Measurements from ENCODE around the gene ASAP2.

GRCh38 chr2:9269295-9269694 lies 62.7 kb downstream of the ASAP2 start:
- TF ChIP-seq, protein P1, sequence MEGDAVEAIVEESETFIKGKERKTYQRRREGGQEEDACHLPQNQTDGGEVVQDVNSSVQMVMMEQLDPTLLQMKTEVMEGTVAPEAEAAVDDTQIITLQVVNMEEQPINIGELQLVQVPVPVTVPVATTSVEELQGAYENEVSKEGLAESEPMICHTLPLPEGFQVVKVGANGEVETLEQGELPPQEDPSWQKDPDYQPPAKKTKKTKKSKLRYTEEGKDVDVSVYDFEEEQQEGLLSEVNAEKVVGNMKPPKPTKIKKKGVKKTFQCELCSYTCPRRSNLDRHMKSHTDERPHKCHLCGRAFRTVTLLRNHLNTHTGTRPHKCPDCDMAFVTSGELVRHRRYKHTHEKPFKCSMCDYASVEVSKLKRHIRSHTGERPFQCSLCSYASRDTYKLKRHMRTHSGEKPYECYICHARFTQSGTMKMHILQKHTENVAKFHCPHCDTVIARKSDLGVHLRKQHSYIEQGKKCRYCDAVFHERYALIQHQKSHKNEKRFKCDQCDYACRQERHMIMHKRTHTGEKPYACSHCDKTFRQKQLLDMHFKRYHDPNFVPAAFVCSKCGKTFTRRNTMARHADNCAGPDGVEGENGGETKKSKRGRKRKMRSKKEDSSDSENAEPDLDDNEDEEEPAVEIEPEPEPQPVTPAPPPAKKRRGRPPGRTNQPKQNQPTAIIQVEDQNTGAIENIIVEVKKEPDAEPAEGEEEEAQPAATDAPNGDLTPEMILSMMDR (IDR thresholded peaks at IDR 0.05; ENCODE audit: insufficient read depth, low read length) = no peak
- TF ChIP-seq, protein P2, sequence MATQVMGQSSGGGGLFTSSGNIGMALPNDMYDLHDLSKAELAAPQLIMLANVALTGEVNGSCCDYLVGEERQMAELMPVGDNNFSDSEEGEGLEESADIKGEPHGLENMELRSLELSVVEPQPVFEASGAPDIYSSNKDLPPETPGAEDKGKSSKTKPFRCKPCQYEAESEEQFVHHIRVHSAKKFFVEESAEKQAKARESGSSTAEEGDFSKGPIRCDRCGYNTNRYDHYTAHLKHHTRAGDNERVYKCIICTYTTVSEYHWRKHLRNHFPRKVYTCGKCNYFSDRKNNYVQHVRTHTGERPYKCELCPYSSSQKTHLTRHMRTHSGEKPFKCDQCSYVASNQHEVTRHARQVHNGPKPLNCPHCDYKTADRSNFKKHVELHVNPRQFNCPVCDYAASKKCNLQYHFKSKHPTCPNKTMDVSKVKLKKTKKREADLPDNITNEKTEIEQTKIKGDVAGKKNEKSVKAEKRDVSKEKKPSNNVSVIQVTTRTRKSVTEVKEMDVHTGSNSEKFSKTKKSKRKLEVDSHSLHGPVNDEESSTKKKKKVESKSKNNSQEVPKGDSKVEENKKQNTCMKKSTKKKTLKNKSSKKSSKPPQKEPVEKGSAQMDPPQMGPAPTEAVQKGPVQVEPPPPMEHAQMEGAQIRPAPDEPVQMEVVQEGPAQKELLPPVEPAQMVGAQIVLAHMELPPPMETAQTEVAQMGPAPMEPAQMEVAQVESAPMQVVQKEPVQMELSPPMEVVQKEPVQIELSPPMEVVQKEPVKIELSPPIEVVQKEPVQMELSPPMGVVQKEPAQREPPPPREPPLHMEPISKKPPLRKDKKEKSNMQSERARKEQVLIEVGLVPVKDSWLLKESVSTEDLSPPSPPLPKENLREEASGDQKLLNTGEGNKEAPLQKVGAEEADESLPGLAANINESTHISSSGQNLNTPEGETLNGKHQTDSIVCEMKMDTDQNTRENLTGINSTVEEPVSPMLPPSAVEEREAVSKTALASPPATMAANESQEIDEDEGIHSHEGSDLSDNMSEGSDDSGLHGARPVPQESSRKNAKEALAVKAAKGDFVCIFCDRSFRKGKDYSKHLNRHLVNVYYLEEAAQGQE (IDR thresholded peaks at IDR 0.05; ENCODE audit: insufficient replicate concordance, low read depth) = no peak
- no peak for TF ChIP-seq POLR2AphosphoS5 (IDR thresholded peaks at IDR 0.05; ENCODE audit: low read depth)
